Subcutaneous adipose tissue (tissue), 4 donors: ENCODE data around the gene EPHA3. TPM values are rescaled to one million over a fixed set of nuclear protein-coding genes. Genes with fewer than 3 reads are reported as not detected.

ENCODE experiments used
- total RNA-seq, 4 donors: library from RNA; depleted of rRNA; stranded (reverse); fragments of >200 nt; gene quantifications; one replicate each; pipeline ENCODE4 v1.1.0, GENCODE V29; 2016
- TF ChIP-seq, protein P1 (sequence below): fragments of 450-650 bp; IDR thresholded peaks from one replicate; pipeline ENCODE4 v1.5.1; 2016; ENCODE audit warnings: low read depth, mild to moderate bottlenecking, control low read depth, antibody characterized with exemption, moderate library complexity

The EPHA3 gene
- total RNA-seq, 4 donors from 2014 or later: 5.6 to 7.2 (median 6.1) TPM

DNA sequence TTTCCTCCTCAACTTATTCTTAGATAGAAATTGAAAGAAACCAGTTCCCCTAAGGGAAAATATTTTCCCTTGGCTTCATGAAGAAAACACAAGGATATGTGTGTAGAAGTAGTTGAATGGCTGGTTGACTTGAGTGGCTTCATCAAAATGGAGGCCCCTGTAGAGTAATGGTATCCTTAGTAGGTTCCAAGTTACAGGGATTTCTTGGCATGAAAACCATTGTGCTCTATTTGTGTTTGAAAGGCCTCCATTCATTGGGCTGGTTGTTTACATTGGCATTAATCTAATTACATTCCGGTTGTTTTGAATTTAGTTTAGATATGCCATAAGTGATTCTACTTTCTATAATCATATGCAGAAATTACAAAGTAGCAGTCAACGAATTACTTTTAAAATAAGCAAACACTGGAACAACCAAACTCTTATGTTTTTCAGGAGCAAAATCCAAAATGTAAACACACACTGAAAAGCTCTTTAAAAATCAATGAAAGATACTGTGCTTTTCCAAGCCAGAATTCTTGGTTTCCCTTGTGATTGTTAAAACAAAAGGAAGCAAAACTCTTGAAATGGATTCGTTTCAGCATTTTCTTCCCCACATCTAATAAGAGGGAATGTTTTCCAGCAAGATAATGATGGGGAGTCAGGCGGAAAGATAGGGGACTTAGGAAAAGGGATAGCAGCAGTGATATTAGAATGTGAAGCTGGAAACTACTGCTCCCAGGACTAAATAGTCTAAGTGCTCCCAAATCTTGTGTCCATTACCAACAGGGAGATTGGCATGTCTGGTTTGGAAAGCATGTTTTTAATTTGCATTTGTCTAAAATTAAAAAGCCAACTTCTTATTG lies 77.0 kb downstream of the EPHA3 start:
- TF ChIP-seq, protein P1, sequence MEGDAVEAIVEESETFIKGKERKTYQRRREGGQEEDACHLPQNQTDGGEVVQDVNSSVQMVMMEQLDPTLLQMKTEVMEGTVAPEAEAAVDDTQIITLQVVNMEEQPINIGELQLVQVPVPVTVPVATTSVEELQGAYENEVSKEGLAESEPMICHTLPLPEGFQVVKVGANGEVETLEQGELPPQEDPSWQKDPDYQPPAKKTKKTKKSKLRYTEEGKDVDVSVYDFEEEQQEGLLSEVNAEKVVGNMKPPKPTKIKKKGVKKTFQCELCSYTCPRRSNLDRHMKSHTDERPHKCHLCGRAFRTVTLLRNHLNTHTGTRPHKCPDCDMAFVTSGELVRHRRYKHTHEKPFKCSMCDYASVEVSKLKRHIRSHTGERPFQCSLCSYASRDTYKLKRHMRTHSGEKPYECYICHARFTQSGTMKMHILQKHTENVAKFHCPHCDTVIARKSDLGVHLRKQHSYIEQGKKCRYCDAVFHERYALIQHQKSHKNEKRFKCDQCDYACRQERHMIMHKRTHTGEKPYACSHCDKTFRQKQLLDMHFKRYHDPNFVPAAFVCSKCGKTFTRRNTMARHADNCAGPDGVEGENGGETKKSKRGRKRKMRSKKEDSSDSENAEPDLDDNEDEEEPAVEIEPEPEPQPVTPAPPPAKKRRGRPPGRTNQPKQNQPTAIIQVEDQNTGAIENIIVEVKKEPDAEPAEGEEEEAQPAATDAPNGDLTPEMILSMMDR: no peak

DNA sequence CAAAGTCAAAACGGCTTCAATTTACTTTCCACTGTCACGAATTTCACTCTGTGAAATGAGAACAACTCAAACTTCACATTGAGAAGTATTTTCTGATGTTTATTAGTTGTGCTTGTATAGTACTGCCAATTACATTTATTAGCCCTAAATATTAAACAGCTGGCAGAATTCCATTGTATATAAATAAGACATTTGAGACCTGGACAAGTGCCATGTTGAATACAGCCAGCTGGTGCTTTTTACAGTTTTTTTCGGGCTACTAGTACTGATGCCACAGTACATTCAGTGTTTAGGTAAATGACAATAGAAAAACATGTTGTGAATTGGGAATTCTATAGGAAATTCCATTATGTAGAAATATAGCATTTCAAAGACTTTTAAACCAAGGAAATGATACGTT lies 79.0 kb downstream of the EPHA3 start:
- TF ChIP-seq, protein P1: no peak

DNA sequence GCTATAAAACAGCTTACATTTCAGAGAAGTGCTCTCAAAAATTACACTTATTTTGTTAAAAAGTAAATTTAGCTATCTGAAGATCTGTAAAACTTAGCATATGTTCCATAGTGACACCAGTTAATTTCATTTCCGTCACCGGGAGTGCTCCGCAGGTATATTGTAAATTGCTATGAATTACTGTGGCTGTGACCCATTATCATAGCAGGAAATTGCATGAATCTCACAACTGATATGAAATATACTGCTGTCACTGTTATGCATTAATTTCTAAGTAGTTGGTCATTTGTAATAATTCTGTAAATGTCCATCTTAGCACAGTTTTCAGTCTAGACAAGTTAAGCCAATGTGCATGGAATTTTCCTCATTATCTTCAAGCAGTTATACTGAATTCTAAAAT lies 91.2 kb downstream of the EPHA3 start:
- TF ChIP-seq, protein P1: no peak

DNA sequence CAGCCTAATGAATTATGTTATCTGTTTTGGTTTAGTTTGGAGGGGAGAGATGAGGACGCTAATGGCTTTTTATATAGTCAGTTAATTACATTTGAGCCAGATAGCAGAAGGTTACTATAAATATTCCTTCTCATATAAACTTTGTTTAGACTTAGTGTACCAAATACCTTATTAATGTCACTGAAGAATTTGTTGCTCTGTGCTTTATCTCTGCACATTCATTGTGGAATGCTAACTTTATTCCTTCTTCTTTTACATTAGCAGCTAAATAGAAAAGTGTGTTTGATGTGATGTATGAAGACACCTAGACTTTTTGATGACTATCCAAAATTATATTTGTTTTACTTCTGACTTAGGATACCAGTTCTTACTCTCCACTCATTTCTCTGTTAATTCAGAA lies 105.2 kb downstream of the EPHA3 start:
- TF ChIP-seq, protein P1: no peak

DNA sequence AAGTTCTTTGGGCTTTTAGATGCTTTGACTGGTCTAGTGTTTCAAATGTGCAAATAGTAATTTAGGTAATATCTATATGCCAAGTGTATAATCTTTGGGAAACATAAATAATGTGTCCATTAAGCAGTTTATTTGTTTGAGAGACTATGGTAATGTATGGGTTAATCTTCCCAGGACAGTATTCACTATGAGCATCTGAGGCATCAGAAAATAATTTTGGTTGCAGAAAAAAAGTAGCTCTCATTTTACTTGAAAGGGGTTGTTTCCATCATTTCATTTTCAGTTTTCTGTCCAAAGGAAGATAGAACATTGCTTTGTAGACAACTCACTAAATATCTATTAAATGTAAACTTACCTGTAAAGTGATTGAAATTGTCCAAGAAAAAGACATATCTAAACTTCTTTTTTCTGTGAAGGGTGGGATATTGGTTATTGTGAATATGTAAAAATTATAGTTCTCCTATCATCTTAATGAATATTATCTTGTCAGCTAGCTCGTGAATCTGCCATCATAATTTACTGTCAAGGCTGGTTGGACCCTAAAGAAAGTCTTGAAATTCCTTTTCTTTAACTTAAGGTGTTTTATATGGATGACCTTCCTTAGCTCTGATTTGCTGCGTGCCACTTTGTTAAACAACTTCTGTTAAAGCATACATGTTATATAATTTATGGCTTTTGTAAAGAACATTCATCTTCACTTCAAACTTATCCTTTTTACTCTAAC lies 108.8 kb downstream of the EPHA3 start:
- TF ChIP-seq, protein P1: no peak

DNA sequence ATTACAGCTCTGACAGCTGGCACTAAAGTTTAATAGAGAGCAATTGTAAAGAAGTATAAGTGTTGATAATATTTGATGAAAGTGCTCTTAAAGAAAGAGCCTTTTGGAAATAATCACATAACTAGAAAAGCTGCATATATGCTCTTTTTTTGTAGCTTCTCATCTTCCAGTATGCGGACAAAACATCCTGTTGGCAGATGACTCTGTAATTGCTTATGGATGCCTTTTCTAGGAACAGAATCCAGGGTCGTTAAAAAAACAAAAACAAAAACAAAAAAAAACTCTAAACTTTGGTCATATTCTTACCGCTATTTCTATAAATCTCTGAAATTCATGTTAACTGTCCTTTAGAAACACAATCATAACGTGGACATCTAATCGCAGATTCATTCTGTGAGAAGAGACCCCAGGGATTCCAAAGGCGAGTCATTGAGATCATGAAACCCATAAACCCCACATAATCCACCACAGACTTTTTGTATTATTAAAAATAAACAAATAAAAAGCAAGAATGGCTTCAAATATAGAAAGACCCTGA lies 109.8 kb downstream of the EPHA3 start:
- TF ChIP-seq, protein P1: no peak

DNA sequence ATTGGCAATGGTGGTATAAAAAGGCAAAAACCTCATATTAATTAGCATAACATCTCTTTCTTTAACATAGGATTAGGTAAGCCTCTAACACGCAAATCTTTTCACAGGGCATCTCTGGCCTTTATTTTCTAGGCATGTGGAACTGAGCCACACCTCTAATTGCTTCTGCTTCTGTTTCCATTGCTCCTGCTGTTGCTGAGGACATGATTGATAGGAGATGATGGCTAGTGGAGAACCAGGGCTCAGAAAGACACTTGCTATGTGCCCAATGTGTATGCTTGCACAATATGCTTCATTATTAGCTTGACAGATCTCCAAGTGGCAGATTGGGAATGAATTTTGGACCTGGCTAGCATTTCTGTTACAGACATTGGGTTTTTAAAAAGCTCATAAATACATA lies 114.5 kb downstream of the EPHA3 start:
- TF ChIP-seq, protein P1: no peak
